ENCODE results near the gene C4orf36.

- TF ChIP-seq POLR2AphosphoS5 (IDR thresholded peaks at IDR 0.05; ENCODE audit: borderline replicate concordance, low read depth, low read length) = no peak
- TF ChIP-seq EZH2 (IDR thresholded peaks at IDR 0.05) = no peak
Observed at GRCh38 chr4:86890790-86891189, 1.4 kb downstream of the C4orf36 start.

All from SK-N-MC (cell line).